ENCODE measurements around the gene SCN3A.

GRCh38 chr2:165082479-165082878 lies 121.4 kb downstream of the SCN3A start:
- no peak for TF ChIP-seq CTCF (IDR thresholded peaks at IDR 0.05; ENCODE audit: low read length)
- no peak for TF ChIP-seq EZH2phosphoT487 (IDR thresholded peaks at IDR 0.05; ENCODE audit: low read length)
- TF ChIP-seq EZH2 (optimal IDR thresholded peaks at IDR 0.05; ENCODE audit: low read depth, low read length) = no peak

Data from MM.1S (cell line).